HEK293T (cell line): ENCODE data around the gene NPFF.
"Not testable (repeated sequence)": the region's sequence is repeated elsewhere in the genome, so short reads cannot be mapped to it uniquely, and the experiment has no call there.

ENCODE experiments used
- CTCF ChIA-PET: fragments of 350-600 bp; formaldehyde crosslinking; extraction: SDS; loops from one replicate; lab custom pipeline; 2021; ENCODE audit warnings: antibody characterized with exemption, inconsistent platforms; lab: Yijun Ruan, JAX
- POLR2A ChIA-PET: fragments of 350-600 bp; formaldehyde crosslinking; extraction: SDS; loops from one replicate; lab custom pipeline; 2020; ENCODE audit warnings: antibody characterized with exemption, inconsistent platforms; lab: Yijun Ruan, JAX
- DNase-seq: peaks from one replicate; pipeline ENCODE4 v3.0.0; 2012; ENCODE audit warnings: mixed read lengths; ENCODE audit errors: extremely low spot score
- ARNT ChIP-seq: fragments of 450-650 bp; IDR thresholded peaks from 2 replicates; pipeline ENCODE4 v1.6.1; 2017; ENCODE audit warnings: mild to moderate bottlenecking
- BHLHE40 ChIP-seq: fragments of 450-650 bp; IDR thresholded peaks from 2 replicates; pipeline ENCODE4 v1.6.1; 2016; ENCODE audit warnings: mild to moderate bottlenecking, moderate library complexity, borderline replicate concordance
- CTBP1 ChIP-seq: fragments of 450-650 bp; IDR thresholded peaks from 2 replicates; pipeline ENCODE4 v1.6.1; 2016; ENCODE audit warnings: borderline replicate concordance
- ELF4 ChIP-seq: fragments of 450-650 bp; IDR thresholded peaks from 2 replicates; pipeline ENCODE4 v1.6.1; 2017; ENCODE audit warnings: antibody characterized with exemption
- FOXA1 ChIP-seq: fragments of 450-650 bp; IDR thresholded peaks from 2 replicates; pipeline ENCODE4 v1.6.1; 2016; ENCODE audit warnings: mild to moderate bottlenecking
- FOXK2 ChIP-seq: fragments of 450-650 bp; IDR thresholded peaks from 2 replicates; pipeline ENCODE4 v1.6.1; 2016; ENCODE audit warnings: mild to moderate bottlenecking
- FOXM1 ChIP-seq: fragments of 450-650 bp; IDR thresholded peaks from 2 replicates; pipeline ENCODE4 v1.6.1; 2017; ENCODE audit warnings: mild to moderate bottlenecking, borderline replicate concordance
- HDGF ChIP-seq: fragments of 450-650 bp; IDR thresholded peaks from 2 replicates; pipeline ENCODE4 v1.6.1; 2017; ENCODE audit warnings: antibody characterized with exemption, borderline replicate concordance
- L3MBTL2 ChIP-seq: fragments of 450-650 bp; conservative IDR thresholded peaks from 2 replicates; pipeline ENCODE4 v1.6.1; 2016; ENCODE audit warnings: mild to moderate bottlenecking
- LEF1 ChIP-seq: fragments of 450-650 bp; IDR thresholded peaks from 2 replicates; pipeline ENCODE4 v1.6.1; 2017; ENCODE audit warnings: mild to moderate bottlenecking, borderline replicate concordance
- NFRKB ChIP-seq: fragments of 450-650 bp; IDR thresholded peaks from 2 replicates; pipeline ENCODE4 v1.6.1; 2016; ENCODE audit warnings: mild to moderate bottlenecking, moderate library complexity
- PKNOX1 ChIP-seq: fragments of 450-650 bp; IDR thresholded peaks from 2 replicates; pipeline ENCODE4 v1.6.1; 2016
- SP1 ChIP-seq: fragments of 450-650 bp; IDR thresholded peaks from 2 replicates; pipeline ENCODE4 v1.6.1; 2017
- SUZ12 ChIP-seq: fragments of 450-650 bp; IDR thresholded peaks from 2 replicates; pipeline ENCODE4 v1.6.1; 2016; ENCODE audit warnings: mild to moderate bottlenecking
- TARDBP ChIP-seq: fragments of 450-650 bp; IDR thresholded peaks from 2 replicates; pipeline ENCODE4 v1.6.1; 2016
- ZNF384 ChIP-seq: fragments of 450-650 bp; IDR thresholded peaks from 2 replicates; pipeline ENCODE4 v1.6.1; 2016

The NPFF gene

GRCh38 chr12:53506881-53507602 is at the start of gene NPFF:
Gene NPFF, minus strand, starts transcription at chr12:53507484. Its CDS starts 10 bp downstream, at chr12:53507474.
- DNase-seq, result no peak
- CTCF ChIA-PET, result no interaction called here
- POLR2A ChIA-PET, result no interaction called here
- no peak for TF ChIP-seq FOXA1

GRCh38 chr12:53552361-53553327 is 45.4 kb upstream of the NPFF start:
- TF ChIP-seq PKNOX1, result peak; percentile 47
- no peak for TF ChIP-seq FOXM1
- ChIA-PET POLR2A (no interaction called here), CTCF (no interaction called here)
- no peak for DNase-seq

- CTCF ChIA-PET, result no interaction called here
- TF ChIP-seq FOXM1, result no peak
- no peak for TF ChIP-seq CTBP1
- no peak for TF ChIP-seq LEF1
- no peak for TF ChIP-seq SP1
- no peak for TF ChIP-seq ELF4
- no peak for TF ChIP-seq NFRKB
- TF ChIP-seq ARNT, result no peak
- no peak for TF ChIP-seq BHLHE40
- POLR2A ChIA-PET, result no interaction called here
- DNase-seq, result no peak
Observed at GRCh38 chr12:53551889-53552291, 44.6 kb upstream of the NPFF start.

- TF ChIP-seq FOXK2, result no peak
- TF ChIP-seq FOXA1, result no peak
- no peak for TF ChIP-seq CTBP1
- no peak for TF ChIP-seq L3MBTL2
- no peak for TF ChIP-seq HDGF
- no peak for TF ChIP-seq SP1
- TF ChIP-seq TARDBP, result no peak
- no peak for TF ChIP-seq FOXM1
- no peak for TF ChIP-seq SUZ12
- TF ChIP-seq NFRKB, result no peak
- no peak for TF ChIP-seq ARNT
- TF ChIP-seq PKNOX1, result no peak
- no peak for TF ChIP-seq ZNF384
- TF ChIP-seq BHLHE40, result no peak
- TF ChIP-seq LEF1, result no peak
- TF ChIP-seq ELF4, result no peak
- POLR2A ChIA-PET, result interaction anchor here (0.5 kb wide), 1 partner anchor 63 kb away, joined by 4 read pairs; no protein-coding TSS in a partner anchor
- CTCF ChIA-PET, result interaction anchor here (1.0 kb wide), 1 partner anchor 16 kb away, joined by 3 read pairs; no protein-coding TSS in a partner anchor
- no peak for DNase-seq
Observed at GRCh38 chr12:53550595-53550994, 43.3 kb upstream of the NPFF start.

GRCh38 chr12:53550131-53550530 is 42.8 kb upstream of the NPFF start:
- DNase-seq, CTCF ChIA-PET: not testable (repeated sequence)
- POLR2A ChIA-PET, result interaction anchor here (0.5 kb wide), 1 partner anchor 64 kb away, joined by 4 read pairs; no protein-coding TSS in a partner anchor

- POLR2A ChIA-PET, DNase-seq, CTCF ChIA-PET: not testable (repeated sequence)
Observed at GRCh38 chr12:53548354-53548753, 41.1 kb upstream of the NPFF start.

- TF ChIP-seq ZNF384 (no peak), L3MBTL2 (no peak), ARNT (no peak), HDGF (no peak), TARDBP (no peak), FOXA1 (no peak), FOXK2 (no peak), PKNOX1 (no peak), NFRKB (no peak), BHLHE40 (no peak), CTBP1 (no peak), ELF4 (no peak), FOXM1 (no peak), LEF1 (no peak), SUZ12 (no peak), SP1 (no peak)
- CTCF ChIA-PET, result interaction anchor here (0.6 to 1.8 kb wide), 8 partner anchors 10 to 1023 kb away, joined by 4 to 9 read pairs (median 5); partner anchors contain the start of genes ATP5MC2 and KRT5
- DNase-seq, result peak; percentile 72
- POLR2A ChIA-PET, result interaction anchor here (1.0 to 1.8 kb wide), 5 partner anchors 18 to 134 kb away, joined by 3 to 15 read pairs (median 3); partner anchors contain the start of gene ATP5MC2
Observed at GRCh38 chr12:53543539-53543938, 36.3 kb upstream of the NPFF start.
